ENCODE data around the gene PSMD5. TPM values are rescaled to one million over a fixed set of nuclear protein-coding genes. Genes with fewer than 3 reads are reported as not detected.

The PSMD5 gene
- total and polyA plus RNA-seq, 2 donors from 2014 or later = 17.1 to 38.3 TPM

DNA sequence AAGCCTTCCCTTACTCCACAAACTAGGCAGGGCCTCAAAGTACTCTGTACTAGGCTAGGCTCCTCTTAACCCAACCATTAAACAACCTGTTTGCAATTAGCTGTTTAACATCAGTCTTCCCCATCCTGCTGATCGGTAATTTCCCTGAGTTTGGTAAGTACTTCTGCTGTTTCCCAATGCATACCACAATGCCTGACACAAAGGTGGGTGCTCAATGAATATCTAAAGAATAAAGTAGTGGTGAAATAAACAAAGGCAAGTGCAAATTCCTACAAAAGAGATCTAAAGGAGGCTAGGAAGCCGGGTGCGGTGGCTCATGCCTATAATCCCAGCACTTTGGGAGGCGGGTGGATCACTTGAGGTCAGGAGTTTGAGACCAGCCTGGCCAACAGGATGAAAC lies 74.5 kb downstream of the PSMD5 start:
- Histone ChIP-seq H3K4me1 (ENCODE audit: control insufficient read depth in 2 of 3, insufficient read depth in 2 of 3, low read depth in 1 of 3, low read length in 3 of 3) (no peaks in the 10 kb centered on the region), H3K4me3 (ENCODE audit: low read length in 3 of 3) (no peak overlapping the region), H3K36me3 (ENCODE audit: control insufficient read depth in 2 of 3, insufficient read depth in 3 of 3, low read length in 3 of 3) (peaks cover 4 to 49% (median 24%) of the 10 kb centered on the region in 3 donors), H3K27ac (ENCODE audit: low read depth in 2 of 2, low read length in 2 of 2) (no peak overlapping the region), H3K27me3 (ENCODE audit: control insufficient read depth, insufficient read depth, low read length) (no peaks in the 10 kb centered on the region), H3K9ac (ENCODE audit: low read length in 3 of 3) (no peak overlapping the region), H3K9me3 (ENCODE audit: control insufficient read depth in 2 of 3, insufficient read depth in 1 of 3, low read length in 3 of 3) (no peaks in the 10 kb centered on the region)
- intact Hi-C loops (cut with DNase I) = no loop called here
- DNase-seq = no peak
- FAIRE-seq = no peak
- TF ChIP-seq, protein P1, sequence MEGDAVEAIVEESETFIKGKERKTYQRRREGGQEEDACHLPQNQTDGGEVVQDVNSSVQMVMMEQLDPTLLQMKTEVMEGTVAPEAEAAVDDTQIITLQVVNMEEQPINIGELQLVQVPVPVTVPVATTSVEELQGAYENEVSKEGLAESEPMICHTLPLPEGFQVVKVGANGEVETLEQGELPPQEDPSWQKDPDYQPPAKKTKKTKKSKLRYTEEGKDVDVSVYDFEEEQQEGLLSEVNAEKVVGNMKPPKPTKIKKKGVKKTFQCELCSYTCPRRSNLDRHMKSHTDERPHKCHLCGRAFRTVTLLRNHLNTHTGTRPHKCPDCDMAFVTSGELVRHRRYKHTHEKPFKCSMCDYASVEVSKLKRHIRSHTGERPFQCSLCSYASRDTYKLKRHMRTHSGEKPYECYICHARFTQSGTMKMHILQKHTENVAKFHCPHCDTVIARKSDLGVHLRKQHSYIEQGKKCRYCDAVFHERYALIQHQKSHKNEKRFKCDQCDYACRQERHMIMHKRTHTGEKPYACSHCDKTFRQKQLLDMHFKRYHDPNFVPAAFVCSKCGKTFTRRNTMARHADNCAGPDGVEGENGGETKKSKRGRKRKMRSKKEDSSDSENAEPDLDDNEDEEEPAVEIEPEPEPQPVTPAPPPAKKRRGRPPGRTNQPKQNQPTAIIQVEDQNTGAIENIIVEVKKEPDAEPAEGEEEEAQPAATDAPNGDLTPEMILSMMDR (IDR thresholded peaks at IDR 0.05; ENCODE audit: borderline replicate concordance, extremely low read depth, insufficient read depth) = no peak

DNA sequence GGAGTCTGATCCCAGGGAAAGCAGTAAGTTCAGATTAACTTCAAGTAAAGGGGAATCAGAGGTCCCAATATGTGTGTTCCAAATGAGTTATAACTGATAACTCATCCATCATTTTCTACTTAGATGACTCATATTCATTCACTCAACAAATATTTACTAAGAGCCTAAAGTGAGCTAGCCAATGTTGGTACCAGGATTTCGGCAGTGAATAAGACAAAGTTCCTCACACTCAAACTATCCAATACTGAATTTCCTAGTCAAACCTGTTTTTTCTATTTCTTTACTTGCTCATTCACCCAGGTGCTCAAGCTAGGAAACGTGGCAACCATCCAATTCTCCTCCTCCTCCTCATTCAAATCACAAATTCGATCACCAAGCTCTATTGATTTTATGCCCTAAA lies 75.3 kb downstream of the PSMD5 start:
- H3K27ac ChIP-seq (ENCODE audit: low read depth in 2 of 2, low read length in 2 of 2) = no peak overlapping the region
- no peak overlapping the region for H3K4me3 ChIP-seq (ENCODE audit: low read length in 3 of 3)
- H3K9ac ChIP-seq (ENCODE audit: low read length in 3 of 3) = no peak overlapping the region
- no peaks in the 10 kb centered on the region for H3K9me3 ChIP-seq (ENCODE audit: control insufficient read depth in 2 of 3, insufficient read depth in 1 of 3, low read length in 3 of 3)
- intact Hi-C loops (cut with DNase I) = no loop called here
- H3K4me1 ChIP-seq (ENCODE audit: control insufficient read depth in 2 of 3, insufficient read depth in 2 of 3, low read depth in 1 of 3, low read length in 3 of 3) = no peaks in the 10 kb centered on the region
- FAIRE-seq = no peak
- peak in 2 of 5 donors; percentile 14 to 29 for DNase-seq
- H3K27me3 ChIP-seq (ENCODE audit: control insufficient read depth, insufficient read depth, low read length) = no peaks in the 10 kb centered on the region
- TF ChIP-seq, protein P1 (IDR thresholded peaks at IDR 0.05; ENCODE audit: borderline replicate concordance, extremely low read depth, insufficient read depth) = no peak
- H3K36me3 ChIP-seq (ENCODE audit: control insufficient read depth in 2 of 3, insufficient read depth in 3 of 3, low read length in 3 of 3) = peaks cover 4 to 52% (median 28%) of the 10 kb centered on the region in 3 donors

Other genes with a start within 250 kb of the PSMD5 start
- 20.4 TPM for gene MEGF9, start 128.5 kb downstream of the PSMD5 start, total RNA-seq
- 12.4 TPM for gene MEGF9, start 128.5 kb downstream of the PSMD5 start, polyA plus RNA-seq (ENCODE audit: insufficient read depth, low read depth, low replicate concordance)
- gene FBXW2, start 49.5 kb downstream of the PSMD5 start, total RNA-seq = 67.8 TPM
- 13.8 TPM for gene FBXW2, start 49.5 kb downstream of the PSMD5 start, polyA plus RNA-seq (ENCODE audit: insufficient read depth, low read depth, low replicate concordance)
- gene PHF19, start 34.3 kb upstream of the PSMD5 start, total RNA-seq = 17.4 TPM
- 6.9 TPM for gene PHF19, start 34.3 kb upstream of the PSMD5 start, polyA plus RNA-seq (ENCODE audit: insufficient read depth, low read depth, low replicate concordance)
- 10.9 TPM for gene TRAF1, start 83.9 kb upstream of the PSMD5 start, total RNA-seq
- 3.1 TPM for gene TRAF1, start 83.9 kb upstream of the PSMD5 start, polyA plus RNA-seq (ENCODE audit: insufficient read depth, low read depth, low replicate concordance)
- gene C5, start 207.4 kb upstream of the PSMD5 start, total RNA-seq = 4.6 TPM
- 3.5 TPM for gene C5, start 207.4 kb upstream of the PSMD5 start, polyA plus RNA-seq (ENCODE audit: insufficient read depth, low read depth, low replicate concordance)
- gene CNTRL, start 232.0 kb upstream of the PSMD5 start, total RNA-seq = 17.7 TPM
- gene CNTRL, start 232.0 kb upstream of the PSMD5 start, polyA plus RNA-seq (ENCODE audit: insufficient read depth, low read depth, low replicate concordance) = 3.4 TPM

Measured in kidney (tissue), 14 donors.